Stimulated activated CD4-positive, alpha-beta T cell treated with anti-CD3 and anti-CD28 coated beads, Interleukin-1b, Interleukin-23, amount 100 ng/mL, for 4 hours (primary cell): ENCODE data around the gene FAM131A.
"Not testable (repeated sequence)": the region's sequence is repeated elsewhere in the genome, so short reads cannot be mapped to it uniquely, and the experiment has no call there.

ENCODE experiments used
- DNase-seq, 2 donors: peaks; one replicate each; pipeline ENCODE4 v3.0.0-alpha.2; 2020; ENCODE audit warnings: low read depth in 2 of 2

The FAM131A gene

GRCh38 chr3:184339451-184340135, 2.2 kb downstream of the FAM131A start:
- DNase-seq, result not testable (repeated sequence)

GRCh38 chr3:184341925-184342324, 4.5 kb downstream of the FAM131A start:
- DNase-seq, result no peak

- DNase-seq, result no peak
Observed at GRCh38 chr3:184343200-184343876, 5.9 kb downstream of the FAM131A start.

GRCh38 chr3:184344579-184345316, 7.3 kb downstream of the FAM131A start:
- DNase-seq, result no peak

- DNase-seq, result no peak
Observed at GRCh38 chr3:184345317-184346144, 8.1 kb downstream of the FAM131A start.

GRCh38 chr3:184346480-184347190, 9.2 kb downstream of the FAM131A start:
- no peak for DNase-seq

GRCh38 chr3:184347321-184348056, 10.1 kb downstream of the FAM131A start:
- DNase-seq, result no peak

GRCh38 chr3:184348057-184348382, 10.6 kb downstream of the FAM131A start:
- no peak for DNase-seq

GRCh38 chr3:184349563-184350470, 12.4 kb downstream of the FAM131A start:
- no peak for DNase-seq

GRCh38 chr3:184350618-184351017, 13.2 kb downstream of the FAM131A start:
- no peak for DNase-seq

- DNase-seq, result no peak
Observed at GRCh38 chr3:184351511-184352148, 14.2 kb downstream of the FAM131A start.

- DNase-seq, result no peak
Observed at GRCh38 chr3:184352149-184352785, 14.9 kb downstream of the FAM131A start.

GRCh38 chr3:184352897-184353545, 15.6 kb downstream of the FAM131A start:
- DNase-seq, result no peak

GRCh38 chr3:184353546-184353941, 16.1 kb downstream of the FAM131A start:
- no peak for DNase-seq

- peak; percentile 63 to 69 for DNase-seq
Observed at GRCh38 chr3:184354121-184354728, 16.8 kb downstream of the FAM131A start.

- no peak for DNase-seq
Observed at GRCh38 chr3:184354754-184355153, 17.4 kb downstream of the FAM131A start.

GRCh38 chr3:184355261-184356040, 18.1 kb downstream of the FAM131A start:
- no peak for DNase-seq
